NCI-H2196 treated with DMSO at 0.1 percent for 48 hours (cell line): ENCODE results near the gene ZNF346.
"Not testable (repeated sequence)": the region's sequence is repeated elsewhere in the genome, so short reads cannot be mapped to it uniquely, and the experiment has no call there.

Source experiments
- DNase-seq: peaks from one replicate; lab custom pipeline; 2025; ENCODE audit not compliant: unreplicated experiment; lab: John Stamatoyannopoulos, UW

The ZNF346 gene

GRCh38 chr5:177022386-177023302, at the start of gene ZNF346:
Gene ZNF346 (plus strand): TSS chr5:177022696. CDS start chr5:177022739, 43 bp downstream.
- DNase-seq, result peak; percentile 79

GRCh38 chr5:176979669-176980068, 42.8 kb upstream of the ZNF346 start:
- DNase-seq, result no peak

- no peak for DNase-seq
Observed at GRCh38 chr5:176980818-176981217, 41.7 kb upstream of the ZNF346 start.

- not testable (repeated sequence) for DNase-seq
Observed at GRCh38 chr5:176983112-176983511, 39.4 kb upstream of the ZNF346 start.

GRCh38 chr5:176983593-176983992, 38.9 kb upstream of the ZNF346 start:
- DNase-seq, result not testable (repeated sequence)

GRCh38 chr5:176984176-176984575, 38.3 kb upstream of the ZNF346 start:
- not testable (repeated sequence) for DNase-seq

- no peak for DNase-seq
Observed at GRCh38 chr5:176985516-176985915, 37.0 kb upstream of the ZNF346 start.

GRCh38 chr5:176986280-176986679, 36.2 kb upstream of the ZNF346 start:
- DNase-seq, result no peak

- DNase-seq, result no peak
Observed at GRCh38 chr5:176987583-176987982, 34.9 kb upstream of the ZNF346 start.

- not testable (repeated sequence) for DNase-seq
Observed at GRCh38 chr5:176993081-176993480, 29.4 kb upstream of the ZNF346 start.

- DNase-seq, result no peak
Observed at GRCh38 chr5:176994460-176995121, 27.9 kb upstream of the ZNF346 start.

GRCh38 chr5:176995122-176995490, 27.4 kb upstream of the ZNF346 start:
- no peak for DNase-seq

GRCh38 chr5:176995896-176996767, 26.4 kb upstream of the ZNF346 start:
- no peak for DNase-seq

GRCh38 chr5:176996780-176997179, 25.7 kb upstream of the ZNF346 start:
- DNase-seq, result no peak

GRCh38 chr5:176998828-176999227, 23.7 kb upstream of the ZNF346 start:
- no peak for DNase-seq

- DNase-seq, result not testable (repeated sequence)
Observed at GRCh38 chr5:176999526-176999925, 23.0 kb upstream of the ZNF346 start.

- no peak for DNase-seq
Observed at GRCh38 chr5:177003649-177004048, 18.8 kb upstream of the ZNF346 start.

- no peak for DNase-seq
Observed at GRCh38 chr5:177004961-177005360, 17.5 kb upstream of the ZNF346 start.

- DNase-seq, result peak; percentile 17
Observed at GRCh38 chr5:177005619-177006264, 16.8 kb upstream of the ZNF346 start.

GRCh38 chr5:177006265-177006972, 16.1 kb upstream of the ZNF346 start, which contains the start of gene UIMC1:
Gene UIMC1 (minus strand): TSS chr5:177006779. CDS start chr5:176982615, 24,164 bp downstream.
- DNase-seq, result peak; percentile 74
